ENCODE data around the gene RASGEF1C. TPM values are rescaled to one million over a fixed set of nuclear protein-coding genes. Genes with fewer than 3 reads are reported as not detected.
A peak's percentile ranks its signal among the peaks of the same experiment; 100 is the strongest.
"Not testable (repeated sequence)": the region's sequence is repeated elsewhere in the genome, so short reads cannot be mapped to it uniquely, and the experiment has no call there.

RASGEF1C gene
- total RNA-seq, 1 donor from 2014 or later: not detected

DNA sequence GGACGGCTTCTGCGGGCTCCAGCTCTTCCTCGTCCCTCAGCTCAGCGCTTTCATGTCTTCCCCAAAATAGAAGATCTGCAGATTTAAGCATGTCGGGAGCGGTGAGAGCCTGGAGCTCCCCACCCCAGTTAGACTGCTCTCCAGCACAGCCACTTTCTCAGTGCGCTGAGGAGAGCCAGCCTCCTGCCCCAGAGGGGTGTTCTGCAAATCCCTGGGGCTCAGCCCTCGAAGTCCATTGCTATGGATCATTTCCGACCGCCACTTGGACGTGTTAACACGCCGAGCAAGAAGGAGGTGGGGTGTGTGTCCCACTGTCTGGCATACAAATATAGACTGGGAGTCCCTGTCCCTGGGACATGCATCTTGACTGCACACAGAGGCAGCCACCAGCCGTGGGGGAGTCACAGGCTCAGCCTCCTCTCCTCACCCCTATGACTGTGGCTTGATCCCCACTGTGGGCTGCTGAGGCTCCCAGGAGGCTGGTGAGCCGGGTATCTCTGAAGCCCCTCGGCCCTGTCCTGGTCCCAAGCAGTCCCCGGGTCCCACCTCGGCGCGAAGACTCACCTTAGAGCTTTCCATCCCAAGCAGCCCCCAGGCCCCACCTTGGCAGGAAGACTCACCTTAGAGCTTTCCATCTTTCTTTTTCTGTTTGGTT lies 107.4 kb downstream of the RASGEF1C start:
- DNase-seq (ENCODE audit: low read depth in 2 of 2): no peak

DNA sequence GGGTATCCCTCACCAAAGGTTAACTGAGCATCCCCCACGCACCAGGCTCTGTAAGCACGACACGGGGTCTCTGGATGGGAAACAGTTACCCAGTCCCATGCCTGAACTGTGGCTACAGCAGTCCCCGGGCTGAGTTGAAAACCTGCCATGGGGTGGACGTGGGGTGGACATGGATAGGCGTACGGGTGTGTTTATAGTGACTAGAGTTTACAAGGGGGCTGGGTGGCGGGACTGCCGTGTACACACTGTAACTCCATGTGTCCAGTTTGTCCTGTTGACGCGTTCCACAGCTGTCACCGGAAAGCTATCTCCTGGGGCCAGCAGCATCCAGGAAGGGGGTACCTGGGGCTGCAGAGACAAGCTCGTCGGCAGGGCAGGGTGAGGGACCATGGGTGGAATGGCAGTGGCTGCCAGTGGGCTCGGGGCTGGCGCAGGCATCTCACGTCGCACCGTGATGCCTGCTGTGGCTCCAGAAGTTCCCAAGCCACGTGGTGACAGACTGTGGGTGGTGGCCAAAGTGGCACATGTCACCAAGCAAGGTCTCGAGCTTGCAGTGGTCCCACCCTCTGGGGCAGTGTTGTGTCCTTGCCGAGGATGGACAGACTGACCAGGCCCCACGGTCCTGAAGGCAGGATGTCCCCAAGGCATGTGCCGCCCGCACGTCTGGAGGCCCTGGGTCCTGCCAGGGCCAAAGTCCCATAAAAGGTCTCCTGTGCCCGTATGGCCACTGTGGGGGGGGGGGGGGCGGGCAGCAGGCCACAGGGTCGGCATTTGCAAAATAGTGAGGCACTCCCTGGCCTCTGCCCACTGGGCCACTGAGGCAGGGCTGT lies 108.2 kb downstream of the RASGEF1C start:
- no peak for DNase-seq (ENCODE audit: low read depth in 2 of 2)

DNA sequence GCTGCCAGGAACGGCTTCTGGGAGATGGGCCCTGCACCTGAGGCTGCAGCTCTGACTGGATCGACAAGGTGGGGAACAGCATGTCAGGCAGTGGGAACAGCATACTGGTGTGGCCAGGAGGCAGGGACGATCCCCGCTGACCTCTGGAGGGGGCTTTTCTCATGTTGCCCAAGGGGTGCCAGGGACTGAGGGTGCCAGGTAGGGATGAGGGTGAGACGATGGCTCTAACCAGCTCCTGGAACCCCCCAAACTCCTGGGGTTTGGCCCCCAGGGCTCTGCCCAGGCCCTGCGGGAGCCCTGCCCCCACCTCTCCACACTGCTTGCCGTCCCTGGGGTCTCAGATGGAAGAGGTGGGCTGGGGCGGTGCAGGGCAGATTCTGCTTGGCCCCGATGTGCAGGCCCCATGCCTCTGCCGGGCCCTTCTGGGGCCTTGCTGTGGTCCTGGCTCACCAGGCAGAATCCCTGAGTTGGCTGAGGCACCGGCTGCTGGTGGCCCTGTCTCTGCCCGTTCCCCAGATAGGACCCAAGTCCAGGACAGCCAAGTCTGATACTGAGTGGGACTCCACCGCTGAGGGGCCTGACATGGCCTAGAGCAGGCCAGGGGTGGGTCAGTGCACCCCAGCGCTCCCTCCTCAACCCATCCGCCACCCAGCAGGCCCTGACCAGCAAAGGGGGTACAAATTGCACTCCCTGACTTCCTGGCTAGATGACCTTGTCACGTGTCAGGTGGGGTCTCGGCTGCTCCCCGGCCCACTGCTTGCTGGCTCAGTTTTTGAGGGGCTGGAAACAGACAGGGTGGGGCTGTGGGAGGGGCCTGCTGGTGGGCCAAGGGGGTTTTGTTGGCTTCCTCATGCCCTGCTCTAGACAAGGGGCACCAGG lies 109.0 kb downstream of the RASGEF1C start:
- DNase-seq (ENCODE audit: low read depth in 2 of 2): no peak

DNA sequence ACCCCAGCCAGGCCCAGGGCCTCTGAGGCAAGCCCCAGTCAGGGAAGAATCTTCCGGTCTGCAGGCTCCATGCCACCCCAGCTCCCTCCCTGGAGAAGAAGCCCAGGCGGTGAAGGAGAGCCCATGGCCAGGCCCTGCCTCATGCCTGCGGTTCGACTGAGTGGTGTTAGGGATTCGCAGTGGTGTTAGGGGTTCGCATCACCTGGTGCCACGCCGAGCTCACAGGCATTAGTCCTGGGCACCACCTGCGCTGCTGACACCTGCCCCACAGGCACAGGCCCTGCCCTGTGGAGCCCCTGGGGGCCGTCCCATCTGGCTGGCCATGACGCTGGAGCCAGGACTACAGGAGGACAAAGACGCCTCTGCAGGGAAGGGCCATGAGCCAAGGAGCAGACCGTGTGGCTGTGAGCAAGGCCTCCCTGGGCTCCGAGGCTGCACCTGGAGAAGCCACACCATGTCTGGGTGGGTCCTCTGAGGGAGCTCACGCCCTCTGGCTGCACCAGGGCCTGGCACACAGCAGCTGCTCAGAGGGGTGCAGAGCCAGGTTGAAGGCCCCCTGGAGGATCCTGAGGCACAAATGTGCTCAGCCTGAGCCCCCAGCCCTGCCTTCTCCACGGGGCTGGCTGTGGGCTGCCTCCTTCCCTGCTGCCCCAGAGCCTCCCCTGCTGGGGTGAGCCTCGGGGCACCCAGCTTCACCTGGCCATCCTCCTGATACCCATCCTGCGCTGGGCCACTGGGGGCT lies 109.8 kb downstream of the RASGEF1C start:
- no peak for DNase-seq (ENCODE audit: low read depth in 2 of 2)

DNA sequence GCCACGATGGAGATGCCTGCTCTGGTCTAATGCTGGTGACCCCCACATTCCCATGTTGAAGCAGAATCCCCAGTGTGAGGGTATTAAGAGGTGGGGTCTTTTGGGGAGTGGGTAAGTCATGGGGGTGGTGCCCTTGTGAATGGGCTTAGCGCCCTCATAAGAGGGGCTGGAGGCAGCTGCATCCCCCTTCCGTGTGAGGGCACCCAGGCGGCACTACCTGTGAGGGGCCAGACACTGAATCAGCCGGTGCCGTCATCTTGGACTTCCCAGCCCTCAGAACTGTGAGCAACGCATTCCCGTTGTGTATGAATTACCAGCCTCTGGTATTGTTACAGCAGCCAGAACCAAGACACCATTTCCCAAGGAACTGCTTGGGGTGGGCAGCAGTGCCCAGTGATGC lies 110.5 kb downstream of the RASGEF1C start:
- DNase-seq (ENCODE audit: low read depth in 2 of 2): no peak

DNA sequence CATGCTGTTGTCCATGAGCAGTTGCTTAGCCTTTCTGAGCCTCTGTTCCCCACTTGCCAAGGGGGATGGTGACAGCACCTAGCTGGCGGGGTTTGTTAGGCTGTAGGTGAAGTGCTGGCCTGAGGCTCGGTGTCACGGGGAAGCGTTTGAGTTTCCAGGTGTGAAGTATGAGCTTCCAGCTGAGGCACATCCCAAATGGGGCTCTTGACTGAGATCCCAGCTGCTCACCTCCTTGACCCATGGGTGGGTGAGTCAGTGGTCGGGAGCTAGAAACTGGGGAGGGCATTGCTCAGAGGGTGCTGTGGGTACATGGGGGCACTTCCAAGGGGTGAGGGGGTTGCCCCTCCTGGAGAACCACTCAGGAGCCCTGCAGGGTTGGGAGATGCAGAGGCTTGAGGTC lies 111.1 kb downstream of the RASGEF1C start:
- DNase-seq (ENCODE audit: low read depth in 2 of 2): no peak

DNA sequence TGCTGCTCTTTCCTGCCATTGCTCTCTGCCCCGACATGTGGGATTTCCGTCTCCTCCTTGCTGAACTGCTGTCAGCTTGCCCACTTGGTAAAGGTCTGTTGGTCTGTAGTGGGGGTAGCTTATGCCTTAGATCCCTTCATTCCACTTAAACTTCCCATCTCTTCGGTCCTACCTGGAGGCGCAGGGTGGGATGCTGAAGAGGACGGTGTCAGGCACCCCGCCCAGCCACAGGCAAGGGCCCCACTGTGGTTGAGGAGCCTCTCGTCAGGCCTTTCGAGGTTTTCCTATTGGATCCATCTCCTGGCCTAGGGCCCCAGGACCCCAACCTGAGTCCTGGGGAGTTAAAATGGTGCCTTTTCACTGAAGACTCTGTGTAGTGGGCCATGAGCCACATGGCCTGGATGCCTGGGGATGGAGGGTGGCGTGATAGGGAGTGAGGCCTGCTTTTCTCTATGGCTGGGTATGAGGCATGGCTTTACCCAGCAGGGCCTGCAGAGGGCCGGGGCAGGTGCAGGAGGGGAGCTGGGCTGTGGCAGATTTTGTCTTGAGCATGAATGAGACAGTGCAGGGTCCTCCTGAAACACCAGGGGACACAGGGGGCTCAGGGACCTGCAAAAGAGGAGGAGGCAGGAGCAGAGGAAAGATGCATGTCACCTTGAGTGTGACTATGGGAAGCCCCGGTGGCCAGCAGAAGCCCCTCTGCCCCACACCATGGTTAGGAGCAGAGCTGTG lies 111.7 kb downstream of the RASGEF1C start:
- no peak for DNase-seq (ENCODE audit: low read depth in 2 of 2)

DNA sequence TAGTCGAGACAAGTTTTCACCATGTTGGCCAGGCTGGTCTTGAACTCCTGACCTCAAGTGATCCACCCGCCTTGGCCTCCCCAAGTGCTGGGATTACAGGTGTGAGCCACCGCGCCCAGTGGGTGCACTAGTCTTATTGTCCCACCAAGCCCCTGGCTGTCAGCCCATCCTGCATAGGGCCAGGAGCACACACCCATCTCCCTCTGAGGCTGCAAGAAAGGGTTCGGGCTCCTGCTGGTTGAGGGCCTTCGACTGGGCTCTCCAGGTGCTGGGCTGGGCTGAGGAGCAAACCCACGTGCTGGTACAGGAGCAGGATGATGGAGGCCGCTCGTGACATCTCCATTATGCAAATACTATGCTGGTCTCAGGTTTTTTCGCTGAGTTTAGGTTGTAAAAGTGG lies 112.4 kb downstream of the RASGEF1C start:
- no peak for DNase-seq (ENCODE audit: low read depth in 2 of 2)

DNA sequence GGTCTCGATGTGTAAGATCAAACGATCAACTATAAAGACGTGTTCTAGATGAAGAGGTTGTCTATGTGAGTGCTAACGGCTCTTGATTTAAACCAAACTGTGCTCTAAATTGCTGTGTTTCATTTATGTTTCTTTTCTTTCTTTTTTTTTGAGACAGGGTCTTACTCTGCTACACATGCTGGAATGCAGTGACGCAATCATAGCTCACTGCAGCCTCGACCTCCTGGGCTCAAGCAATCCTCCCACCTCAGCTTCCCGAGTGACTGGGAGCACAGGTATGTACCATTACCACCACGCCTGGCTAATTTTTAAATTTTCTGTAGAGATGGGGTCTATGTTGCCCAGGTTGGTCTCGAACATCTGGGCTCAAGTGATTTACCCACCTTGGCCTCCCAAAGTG lies 113.5 kb downstream of the RASGEF1C start:
- no peak for DNase-seq (ENCODE audit: low read depth in 2 of 2)

DNA sequence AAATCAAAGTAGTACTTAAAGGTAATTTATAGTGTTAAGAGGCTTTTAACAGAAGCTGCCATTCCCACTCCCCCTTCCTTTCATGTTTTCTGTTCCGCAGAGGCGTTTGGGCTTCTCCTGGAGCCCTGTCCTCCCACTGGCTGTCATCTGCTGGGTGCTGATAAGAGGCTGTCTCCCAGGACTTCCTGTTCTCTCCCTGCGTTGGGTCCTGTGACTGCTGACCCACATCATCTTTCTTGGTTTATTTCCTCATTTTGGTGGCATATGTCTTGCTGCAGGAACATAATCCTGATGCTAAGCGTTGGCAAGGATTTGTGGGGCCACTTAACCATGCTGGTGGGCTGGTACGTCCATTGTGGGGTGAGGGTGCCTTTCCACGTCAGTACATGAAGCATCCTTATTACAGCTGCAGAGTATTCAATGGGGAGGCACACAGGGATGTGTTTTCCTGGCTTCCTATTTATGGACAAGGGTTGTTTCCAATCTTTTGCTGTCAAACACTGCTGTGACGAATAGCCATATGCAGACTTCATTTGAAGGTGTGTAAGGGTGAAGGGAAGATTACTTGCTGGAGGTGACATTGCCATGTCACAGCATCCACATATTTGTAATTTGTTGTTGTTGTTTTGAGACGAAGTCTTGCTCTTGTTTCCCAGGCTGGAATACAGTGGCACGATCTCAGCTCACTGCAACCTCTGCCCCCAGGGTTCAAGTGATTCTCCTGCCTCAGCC lies 115.2 kb downstream of the RASGEF1C start:
- DNase-seq (ENCODE audit: low read depth in 2 of 2): no peak

DNA sequence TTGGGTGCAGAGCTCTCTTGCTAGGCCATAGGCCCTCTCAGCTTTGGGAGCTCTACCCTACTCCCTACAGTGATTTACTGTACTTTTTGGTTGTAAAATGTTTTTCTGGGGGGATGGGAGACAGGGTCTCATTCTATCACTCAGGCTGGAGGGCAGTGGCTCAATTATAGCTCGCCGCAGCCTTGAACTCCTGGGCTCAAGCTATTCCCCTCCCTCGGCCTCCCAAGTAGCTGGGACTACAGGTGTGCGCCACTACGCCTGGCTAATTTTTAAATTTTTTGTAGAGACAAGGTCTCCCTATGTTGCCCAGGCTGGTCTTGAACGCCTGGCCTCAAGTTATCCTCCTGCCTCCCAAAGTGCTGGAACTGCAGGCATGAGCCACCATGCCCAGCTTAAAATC lies 115.8 kb downstream of the RASGEF1C start:
- no peak for DNase-seq (ENCODE audit: low read depth in 2 of 2)

DNA sequence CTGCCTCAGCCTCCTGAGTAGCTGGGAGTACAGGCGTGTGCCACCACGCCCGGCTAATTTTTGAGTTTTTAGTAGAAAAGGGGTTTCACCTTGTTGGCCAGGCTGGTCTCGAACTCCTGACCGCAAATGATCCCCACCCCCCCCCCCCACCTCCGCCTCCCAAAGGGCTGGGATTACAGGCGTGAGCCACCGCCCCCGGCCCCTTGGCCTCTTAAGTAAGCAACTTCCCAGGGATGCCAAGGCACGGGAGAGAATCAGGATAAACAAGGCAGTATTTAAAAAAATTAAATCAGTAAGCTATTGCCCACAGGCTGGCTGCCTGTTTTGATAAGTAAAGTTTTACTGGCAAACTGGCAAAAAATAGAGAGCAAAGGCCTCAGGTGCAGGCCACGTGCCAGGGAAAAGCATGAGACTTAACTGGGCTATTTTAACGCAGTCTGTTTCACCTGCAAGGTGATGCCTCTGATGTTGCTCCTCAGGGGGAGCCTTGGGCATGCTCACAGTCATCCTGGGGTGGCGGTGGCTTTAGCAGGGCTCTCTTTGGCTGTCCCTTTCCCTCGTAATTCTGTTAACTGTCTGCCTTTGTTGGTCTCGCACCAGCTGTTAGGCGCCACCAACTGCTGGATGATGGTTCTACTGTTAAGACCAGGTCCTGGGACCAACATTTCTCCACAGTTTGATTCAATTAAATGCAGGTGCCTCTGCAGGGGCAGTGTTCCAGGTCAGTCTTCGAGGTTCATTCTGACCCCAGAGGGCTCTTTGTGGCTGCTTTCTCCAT lies 118.1 kb downstream of the RASGEF1C start:
- DNase-seq (ENCODE audit: low read depth in 2 of 2): peak in 1 of 2 donors; percentile 47

DNA sequence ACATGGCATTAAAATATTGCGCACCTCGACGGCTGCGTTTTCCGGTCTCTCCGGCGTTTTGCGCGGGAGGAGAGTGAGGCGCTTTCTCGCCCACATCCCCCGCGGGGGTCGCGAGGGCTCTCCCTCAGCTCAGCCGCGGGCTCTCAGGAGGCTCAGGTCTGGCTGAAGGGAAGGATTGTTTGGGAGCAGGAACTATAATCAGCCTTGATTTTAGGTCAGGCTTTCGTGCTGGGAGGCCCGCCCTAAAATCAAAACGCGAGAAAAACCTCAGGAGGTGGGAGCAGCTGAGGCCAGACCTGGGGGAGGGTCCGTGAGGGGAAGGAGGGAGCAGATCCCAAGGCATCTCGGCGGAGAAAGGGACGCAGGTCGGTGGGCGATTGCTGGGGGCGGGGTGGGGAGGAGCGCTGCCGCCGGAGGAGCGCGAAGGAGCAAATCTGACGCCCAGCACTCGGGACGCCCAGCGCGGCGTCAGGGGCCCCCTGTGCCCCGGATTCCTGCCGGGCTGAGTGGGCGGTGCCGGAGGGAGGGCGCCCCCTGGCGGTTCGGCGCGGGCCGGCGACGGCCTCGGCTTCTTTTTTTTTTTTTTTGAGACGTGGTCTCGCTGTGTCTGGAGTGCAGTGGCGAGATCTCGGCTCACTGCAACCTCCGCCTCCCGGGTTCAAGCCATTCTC lies 118.8 kb downstream of the RASGEF1C start:
- DNase-seq (ENCODE audit: low read depth in 2 of 2): peak in 1 of 2 donors; percentile 66

DNA sequence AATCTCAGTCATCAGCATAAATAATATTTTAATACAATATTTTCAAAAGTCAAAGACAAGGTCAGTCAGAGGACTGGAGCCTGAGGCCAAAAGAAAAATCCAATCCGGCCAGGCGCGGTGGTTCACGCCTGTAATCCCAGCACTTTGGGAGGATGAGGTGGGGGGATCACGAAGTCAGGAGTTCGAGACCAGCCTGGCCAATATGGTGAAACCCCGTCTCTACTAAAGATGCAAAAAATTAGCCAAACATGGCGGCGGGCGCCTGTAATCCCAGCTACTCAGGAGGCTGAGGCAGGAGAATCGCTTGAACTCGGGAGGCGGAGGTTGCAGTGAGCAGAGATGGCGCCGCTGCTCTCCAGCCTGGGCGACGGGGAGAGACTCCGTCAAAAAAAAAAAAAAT lies 119.4 kb downstream of the RASGEF1C start:
- DNase-seq (ENCODE audit: low read depth in 2 of 2): not testable (repeated sequence)

DNA sequence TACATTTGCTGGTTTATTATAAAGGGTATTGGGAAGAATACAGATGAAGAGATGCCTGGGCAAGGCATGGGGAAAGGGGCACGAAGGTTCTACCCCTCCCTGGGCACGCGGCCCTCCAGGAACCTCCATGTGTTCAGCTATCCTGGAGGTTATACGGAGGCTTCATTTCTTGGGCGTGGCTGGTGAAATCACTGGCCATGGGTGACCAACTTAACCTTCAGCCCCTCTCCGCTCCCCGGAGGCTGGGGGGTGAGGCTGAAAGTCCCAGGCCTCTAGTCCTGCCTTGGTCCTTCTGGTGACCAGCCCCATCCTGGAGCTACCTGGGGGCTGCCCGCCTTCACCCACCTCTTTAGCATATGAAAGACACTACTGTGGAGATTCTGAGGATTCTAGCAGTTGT lies 120.5 kb downstream of the RASGEF1C start:
- DNase-seq (ENCODE audit: low read depth in 2 of 2): no peak

DNA sequence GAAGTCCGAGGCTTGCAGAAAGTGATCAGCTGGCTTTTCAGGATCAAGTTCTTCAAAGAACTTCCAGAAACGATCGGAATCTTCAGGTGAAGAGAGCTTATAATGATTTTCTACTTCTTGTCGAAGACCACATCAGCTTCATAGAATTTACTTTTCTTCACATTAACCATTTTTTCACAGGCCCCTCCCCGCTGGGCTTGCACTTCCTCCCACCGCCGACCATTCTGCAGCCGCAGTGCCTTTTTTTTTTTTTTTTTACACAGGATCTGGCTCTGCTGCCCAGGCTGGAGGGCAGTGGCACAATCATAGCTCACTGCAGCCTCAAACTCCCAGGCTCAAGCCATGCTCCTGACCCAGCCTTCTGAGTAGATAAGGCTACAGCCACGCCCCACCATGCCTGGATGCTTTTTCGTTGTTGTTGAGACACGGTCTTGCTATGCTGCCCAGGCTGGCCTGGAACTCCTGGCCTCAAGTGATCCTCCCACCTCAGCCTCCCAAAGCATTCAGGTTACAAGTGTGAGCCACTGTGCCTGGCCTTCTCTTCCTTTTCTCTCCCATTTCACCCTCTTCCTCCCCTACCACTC lies 122.1 kb downstream of the RASGEF1C start:
- DNase-seq (ENCODE audit: low read depth in 2 of 2): no peak

DNA sequence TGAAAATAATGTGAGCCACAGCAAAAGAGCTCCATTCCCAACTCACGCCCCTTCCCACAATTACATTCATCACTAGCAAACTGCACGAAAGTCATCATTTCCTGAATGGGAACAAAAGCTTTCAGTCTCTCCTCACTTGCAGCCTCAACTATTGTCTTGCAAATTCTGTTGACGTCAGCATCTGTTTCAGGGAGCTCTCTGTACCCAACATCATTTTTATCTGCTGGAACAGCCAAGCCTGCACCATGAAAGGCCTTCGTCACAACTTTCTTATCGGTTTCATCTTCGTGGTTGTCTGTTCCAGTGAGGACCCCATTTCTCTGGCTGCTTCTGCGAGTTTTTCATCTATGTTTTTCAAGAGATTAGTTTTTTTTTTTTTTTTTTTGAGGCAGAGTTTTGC lies 123.2 kb downstream of the RASGEF1C start:
- peak in 1 of 2 donors; percentile 24 for DNase-seq (ENCODE audit: low read depth in 2 of 2)

Measured in dermis microvascular lymphatic vessel endothelial cell (primary cell).